ENCODE results near the gene PRR14L.

DNA sequence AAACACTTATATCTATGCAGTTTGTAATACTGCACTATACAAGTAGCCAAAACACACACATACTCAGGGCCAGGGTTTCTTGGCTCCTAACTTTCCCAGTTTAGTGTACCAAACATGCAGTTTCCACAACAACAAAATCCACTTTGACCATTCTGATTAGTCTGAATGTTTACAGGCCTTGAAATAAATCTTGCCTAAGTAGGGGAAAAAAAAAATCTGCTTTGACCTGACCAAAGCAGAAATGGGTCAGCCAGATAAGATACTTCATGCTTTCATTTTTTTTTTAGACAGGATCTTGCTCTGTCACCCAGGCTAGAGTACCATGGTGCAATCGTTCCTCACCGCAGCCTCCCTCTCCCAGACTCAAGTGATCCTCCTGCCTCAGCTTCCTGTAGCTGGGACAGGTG lies 10.1 kb downstream of the PRR14L start:
- peak; percentile 32 to 65 for TF ChIP-seq JUND (IDR thresholded peaks at IDR 0.05)
- TF ChIP-seq, protein P1, sequence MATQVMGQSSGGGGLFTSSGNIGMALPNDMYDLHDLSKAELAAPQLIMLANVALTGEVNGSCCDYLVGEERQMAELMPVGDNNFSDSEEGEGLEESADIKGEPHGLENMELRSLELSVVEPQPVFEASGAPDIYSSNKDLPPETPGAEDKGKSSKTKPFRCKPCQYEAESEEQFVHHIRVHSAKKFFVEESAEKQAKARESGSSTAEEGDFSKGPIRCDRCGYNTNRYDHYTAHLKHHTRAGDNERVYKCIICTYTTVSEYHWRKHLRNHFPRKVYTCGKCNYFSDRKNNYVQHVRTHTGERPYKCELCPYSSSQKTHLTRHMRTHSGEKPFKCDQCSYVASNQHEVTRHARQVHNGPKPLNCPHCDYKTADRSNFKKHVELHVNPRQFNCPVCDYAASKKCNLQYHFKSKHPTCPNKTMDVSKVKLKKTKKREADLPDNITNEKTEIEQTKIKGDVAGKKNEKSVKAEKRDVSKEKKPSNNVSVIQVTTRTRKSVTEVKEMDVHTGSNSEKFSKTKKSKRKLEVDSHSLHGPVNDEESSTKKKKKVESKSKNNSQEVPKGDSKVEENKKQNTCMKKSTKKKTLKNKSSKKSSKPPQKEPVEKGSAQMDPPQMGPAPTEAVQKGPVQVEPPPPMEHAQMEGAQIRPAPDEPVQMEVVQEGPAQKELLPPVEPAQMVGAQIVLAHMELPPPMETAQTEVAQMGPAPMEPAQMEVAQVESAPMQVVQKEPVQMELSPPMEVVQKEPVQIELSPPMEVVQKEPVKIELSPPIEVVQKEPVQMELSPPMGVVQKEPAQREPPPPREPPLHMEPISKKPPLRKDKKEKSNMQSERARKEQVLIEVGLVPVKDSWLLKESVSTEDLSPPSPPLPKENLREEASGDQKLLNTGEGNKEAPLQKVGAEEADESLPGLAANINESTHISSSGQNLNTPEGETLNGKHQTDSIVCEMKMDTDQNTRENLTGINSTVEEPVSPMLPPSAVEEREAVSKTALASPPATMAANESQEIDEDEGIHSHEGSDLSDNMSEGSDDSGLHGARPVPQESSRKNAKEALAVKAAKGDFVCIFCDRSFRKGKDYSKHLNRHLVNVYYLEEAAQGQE (IDR thresholded peaks at IDR 0.05): no peak
- TF ChIP-seq, protein P2, sequence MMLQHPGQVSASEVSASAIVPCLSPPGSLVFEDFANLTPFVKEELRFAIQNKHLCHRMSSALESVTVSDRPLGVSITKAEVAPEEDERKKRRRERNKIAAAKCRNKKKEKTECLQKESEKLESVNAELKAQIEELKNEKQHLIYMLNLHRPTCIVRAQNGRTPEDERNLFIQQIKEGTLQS (IDR thresholded peaks at IDR 0.05): no peak
- TF ChIP-seq, protein P3, sequence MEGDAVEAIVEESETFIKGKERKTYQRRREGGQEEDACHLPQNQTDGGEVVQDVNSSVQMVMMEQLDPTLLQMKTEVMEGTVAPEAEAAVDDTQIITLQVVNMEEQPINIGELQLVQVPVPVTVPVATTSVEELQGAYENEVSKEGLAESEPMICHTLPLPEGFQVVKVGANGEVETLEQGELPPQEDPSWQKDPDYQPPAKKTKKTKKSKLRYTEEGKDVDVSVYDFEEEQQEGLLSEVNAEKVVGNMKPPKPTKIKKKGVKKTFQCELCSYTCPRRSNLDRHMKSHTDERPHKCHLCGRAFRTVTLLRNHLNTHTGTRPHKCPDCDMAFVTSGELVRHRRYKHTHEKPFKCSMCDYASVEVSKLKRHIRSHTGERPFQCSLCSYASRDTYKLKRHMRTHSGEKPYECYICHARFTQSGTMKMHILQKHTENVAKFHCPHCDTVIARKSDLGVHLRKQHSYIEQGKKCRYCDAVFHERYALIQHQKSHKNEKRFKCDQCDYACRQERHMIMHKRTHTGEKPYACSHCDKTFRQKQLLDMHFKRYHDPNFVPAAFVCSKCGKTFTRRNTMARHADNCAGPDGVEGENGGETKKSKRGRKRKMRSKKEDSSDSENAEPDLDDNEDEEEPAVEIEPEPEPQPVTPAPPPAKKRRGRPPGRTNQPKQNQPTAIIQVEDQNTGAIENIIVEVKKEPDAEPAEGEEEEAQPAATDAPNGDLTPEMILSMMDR (IDR thresholded peaks at IDR 0.05; ENCODE audit: low read depth, low read length, missing input control): no peak
- TF ChIP-seq, protein P4, sequence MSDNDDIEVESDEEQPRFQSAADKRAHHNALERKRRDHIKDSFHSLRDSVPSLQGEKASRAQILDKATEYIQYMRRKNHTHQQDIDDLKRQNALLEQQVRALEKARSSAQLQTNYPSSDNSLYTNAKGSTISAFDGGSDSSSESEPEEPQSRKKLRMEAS (IDR thresholded peaks at IDR 0.05): peak; percentile 65
- peak; percentile 44 for TF ChIP-seq YY1 (IDR thresholded peaks at IDR 0.05)
- TF ChIP-seq, protein P5, sequence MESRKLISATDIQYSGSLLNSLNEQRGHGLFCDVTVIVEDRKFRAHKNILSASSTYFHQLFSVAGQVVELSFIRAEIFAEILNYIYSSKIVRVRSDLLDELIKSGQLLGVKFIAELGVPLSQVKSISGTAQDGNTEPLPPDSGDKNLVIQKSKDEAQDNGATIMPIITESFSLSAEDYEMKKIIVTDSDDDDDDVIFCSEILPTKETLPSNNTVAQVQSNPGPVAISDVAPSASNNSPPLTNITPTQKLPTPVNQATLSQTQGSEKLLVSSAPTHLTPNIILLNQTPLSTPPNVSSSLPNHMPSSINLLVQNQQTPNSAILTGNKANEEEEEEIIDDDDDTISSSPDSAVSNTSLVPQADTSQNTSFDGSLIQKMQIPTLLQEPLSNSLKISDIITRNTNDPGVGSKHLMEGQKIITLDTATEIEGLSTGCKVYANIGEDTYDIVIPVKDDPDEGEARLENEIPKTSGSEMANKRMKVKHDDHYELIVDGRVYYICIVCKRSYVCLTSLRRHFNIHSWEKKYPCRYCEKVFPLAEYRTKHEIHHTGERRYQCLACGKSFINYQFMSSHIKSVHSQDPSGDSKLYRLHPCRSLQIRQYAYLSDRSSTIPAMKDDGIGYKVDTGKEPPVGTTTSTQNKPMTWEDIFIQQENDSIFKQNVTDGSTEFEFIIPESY (IDR thresholded peaks at IDR 0.05): no peak
- peak; percentile 12 to 32 for TF ChIP-seq RAD21 (IDR thresholded peaks at IDR 0.05)
- peak; percentile 32 for TF ChIP-seq FOXA2 (IDR thresholded peaks at IDR 0.05)
- peak; percentile 15 for TF ChIP-seq FOXA1 (IDR thresholded peaks at IDR 0.05)
- TF ChIP-seq RXRA (IDR thresholded peaks at IDR 0.05): peak; percentile 72 to 83
- peak in 1 of 2 donors; percentile 20 for TF ChIP-seq EGR1 (IDR thresholded peaks at IDR 0.05; ENCODE audit: low read depth in 2 of 2)
- peak; percentile 66 for TF ChIP-seq SP1 (IDR thresholded peaks at IDR 0.05)
- TF ChIP-seq HNF4A (conservative IDR thresholded peaks at IDR 0.05): peak; percentile 62 to 79
